HG03097 (cell line): ENCODE data around the gene ZNF681.
"Not testable (repeated sequence)": the region's sequence is repeated elsewhere in the genome, so short reads cannot be mapped to it uniquely, and the experiment has no call there.

Experiments
- ATAC-seq: cut with Tn5 transposase; IDR thresholded peaks from one replicate; pipeline ENCODE4 v1.9.1; 2021; ENCODE audit not compliant: unreplicated experiment, low FRiP score

The ZNF681 gene

DNA sequence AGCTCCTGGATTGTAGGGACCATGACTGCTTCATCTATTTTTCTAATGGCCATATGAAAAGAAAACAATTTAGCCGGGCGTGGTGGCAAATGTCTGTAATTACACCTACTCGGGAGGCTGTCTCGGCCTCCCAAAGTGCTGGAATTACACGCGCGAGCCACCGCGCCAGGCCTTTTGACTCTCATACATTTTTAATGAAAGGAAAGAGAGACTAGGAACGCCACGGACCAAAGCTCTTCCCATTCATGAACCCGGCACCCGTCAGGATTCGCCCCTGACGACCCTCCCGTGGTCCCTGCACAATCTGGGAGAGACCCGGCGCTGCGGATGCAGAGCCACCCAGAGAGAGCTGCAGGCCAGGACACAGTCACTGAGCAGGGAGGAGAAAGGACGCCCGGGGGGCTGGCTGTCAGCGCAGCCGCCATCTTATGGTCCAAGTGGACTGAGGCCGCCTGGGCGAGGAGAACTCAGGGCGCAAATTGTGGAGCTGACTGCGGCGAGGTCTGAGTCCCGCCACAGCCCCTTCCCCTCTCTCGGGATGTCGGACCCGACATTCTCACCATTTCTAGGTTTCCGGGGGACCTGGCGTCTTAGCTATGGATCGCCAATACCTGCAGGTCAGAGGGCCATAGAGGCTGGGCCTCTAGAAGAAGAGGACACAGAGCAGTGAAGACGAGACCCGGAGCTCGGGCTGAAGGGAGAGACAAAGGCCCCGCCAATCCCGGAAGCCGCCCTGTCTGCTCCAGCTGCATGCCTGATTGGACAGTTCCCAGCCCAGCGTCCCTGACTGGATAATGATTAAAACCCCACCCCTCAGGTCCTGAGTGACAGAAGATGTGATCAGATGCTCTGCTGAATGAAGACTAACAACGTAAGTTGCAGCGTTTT lies at the start of gene ZNF681:
Gene ZNF681 (minus strand): TSS at position 705 of the 888 bp plus-strand sequence. CDS start 142 bp downstream, at position 563.
- peak; percentile 89 for ATAC-seq

- no peak for ATAC-seq
These were observed 46.0 kb upstream of the ZNF681 start for GRCh38 chr19:23804676-23805075.

DNA sequence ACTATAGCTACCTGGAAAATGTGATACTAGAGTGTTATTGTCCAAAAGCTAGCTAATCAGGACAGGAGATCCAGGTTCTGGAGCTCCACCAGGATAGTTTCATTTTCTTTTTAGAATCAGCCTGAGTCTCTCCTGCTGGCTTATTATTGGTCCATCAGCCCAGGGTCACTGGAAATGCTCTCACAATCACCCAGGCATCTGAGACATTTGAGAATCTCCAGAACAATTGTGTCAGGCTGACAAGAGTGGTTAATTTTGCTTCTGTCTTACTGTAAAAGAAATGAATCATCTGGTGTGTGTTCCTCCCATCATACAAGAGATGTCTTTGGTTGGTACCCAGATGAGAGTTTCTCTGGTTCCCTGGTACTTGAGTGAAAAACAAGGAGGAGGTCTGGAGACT lies 43.6 kb upstream of the ZNF681 start:
- no peak for ATAC-seq

- no peak for ATAC-seq
These were observed 43.1 kb upstream of the ZNF681 start for GRCh38 chr19:23801803-23802202.

GRCh38 chr19:23800868-23801267 lies 42.2 kb upstream of the ZNF681 start:
- no peak for ATAC-seq

- no peak for ATAC-seq
These were observed 41.6 kb upstream of the ZNF681 start for GRCh38 chr19:23800271-23800670.

DNA sequence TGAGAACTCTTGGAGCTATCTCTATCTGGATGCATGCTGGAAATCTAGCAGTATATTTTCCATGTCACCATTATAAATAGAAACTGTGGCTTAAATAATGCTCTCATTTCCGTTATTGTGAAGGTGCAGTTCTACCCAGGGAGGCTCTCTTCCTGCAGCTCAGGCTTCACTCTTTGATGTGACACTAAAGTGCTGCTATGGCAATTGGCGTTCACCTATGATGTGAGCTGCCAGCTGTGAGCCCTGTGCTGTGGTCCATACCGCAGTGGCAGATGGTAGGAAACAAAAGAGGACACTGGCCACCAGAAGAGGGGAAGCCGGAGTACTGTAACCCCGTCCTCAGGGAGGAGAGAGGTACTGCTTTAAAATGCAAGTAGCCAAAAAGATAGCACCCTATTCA lies 40.6 kb upstream of the ZNF681 start:
- no peak for ATAC-seq

- no peak for ATAC-seq
These were observed 36.8 kb upstream of the ZNF681 start for GRCh38 chr19:23795462-23795861.

GRCh38 chr19:23792784-23793183 lies 34.1 kb upstream of the ZNF681 start:
- no peak for ATAC-seq

GRCh38 chr19:23790641-23791488 lies 32.2 kb upstream of the ZNF681 start:
- ATAC-seq = no peak

- no peak for ATAC-seq
These were observed 30.6 kb upstream of the ZNF681 start for GRCh38 chr19:23789246-23789645.

DNA sequence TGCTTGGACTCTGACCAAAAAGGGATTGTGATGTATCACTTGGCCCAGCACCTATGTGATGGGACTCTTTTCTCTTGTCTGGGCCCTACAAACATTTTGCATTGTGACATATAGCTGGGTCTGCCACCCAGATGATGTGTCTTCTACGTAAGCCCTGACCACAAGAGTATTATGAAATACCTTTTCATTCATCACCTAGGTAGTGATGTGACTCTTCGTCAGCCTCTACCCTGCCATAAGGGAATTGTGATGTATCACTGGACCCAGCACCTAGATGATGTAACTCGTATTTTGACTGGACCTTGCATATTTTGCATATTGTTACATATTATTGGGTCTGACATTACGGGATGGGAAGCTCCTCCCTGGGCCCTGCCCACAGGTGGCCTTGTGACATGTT lies 29.7 kb upstream of the ZNF681 start:
- no peak for ATAC-seq

GRCh38 chr19:23787106-23787505 lies 28.4 kb upstream of the ZNF681 start:
- no peak for ATAC-seq

DNA sequence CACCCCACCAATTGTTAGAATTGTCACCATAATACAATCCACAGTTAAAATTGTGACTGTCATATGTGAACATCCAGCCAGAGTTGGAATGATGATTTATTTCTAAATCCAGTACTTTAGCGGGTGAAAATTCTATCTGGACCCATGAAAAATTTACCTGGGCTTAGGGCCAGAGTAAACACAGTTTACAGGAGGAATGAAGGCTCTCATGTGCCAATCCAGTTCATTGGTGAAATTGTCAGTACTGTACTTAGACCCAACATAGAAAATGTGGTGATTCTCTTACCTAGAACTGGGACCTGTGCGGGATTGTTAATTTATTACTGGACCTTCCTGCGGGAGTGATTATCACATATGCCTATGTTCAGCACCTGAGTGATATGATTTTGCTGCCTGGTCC lies 27.3 kb upstream of the ZNF681 start:
- ATAC-seq = no peak

DNA sequence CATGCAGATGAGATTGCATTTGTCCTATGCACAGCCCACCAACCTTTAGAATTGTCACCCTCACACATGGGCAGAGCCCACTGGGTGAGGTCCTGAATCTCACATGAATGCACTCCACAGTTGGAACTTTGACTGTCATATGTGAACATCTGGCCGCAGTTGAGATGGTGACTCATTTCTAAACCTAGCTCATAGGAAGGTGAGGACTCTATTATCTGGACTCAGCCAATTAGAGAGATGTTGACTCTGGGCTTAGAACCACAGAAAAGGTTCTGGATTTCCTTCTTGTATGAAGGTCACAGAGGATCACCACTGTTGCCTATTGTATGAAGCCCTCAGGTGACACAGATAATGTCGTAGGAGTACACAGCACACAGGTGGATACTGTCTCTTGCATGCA lies 25.6 kb upstream of the ZNF681 start:
- no peak for ATAC-seq

- ATAC-seq = no peak
These were observed 24.9 kb upstream of the ZNF681 start for GRCh38 chr19:23783636-23784035.

DNA sequence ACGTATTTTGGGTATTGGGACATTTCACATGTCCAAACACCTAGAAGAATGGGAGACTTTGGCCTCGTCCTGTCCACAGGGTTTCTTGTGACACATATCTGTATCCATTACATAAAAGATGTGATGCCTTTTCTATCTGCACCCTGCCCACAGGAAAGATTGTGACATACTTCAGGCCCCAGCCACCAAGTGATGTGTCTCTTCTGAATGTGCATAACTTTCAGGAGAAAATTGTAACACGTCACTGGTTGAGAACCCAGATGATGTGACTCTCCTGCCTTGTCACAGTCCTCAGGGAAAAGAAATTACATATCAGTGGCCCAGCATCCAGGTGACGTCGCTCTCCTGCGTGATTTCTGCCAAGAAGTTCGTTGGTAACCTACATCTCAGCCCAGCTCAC lies 21.0 kb upstream of the ZNF681 start:
- no peak for ATAC-seq

GRCh38 chr19:23778566-23778965 lies 19.9 kb upstream of the ZNF681 start:
- no peak for ATAC-seq

DNA sequence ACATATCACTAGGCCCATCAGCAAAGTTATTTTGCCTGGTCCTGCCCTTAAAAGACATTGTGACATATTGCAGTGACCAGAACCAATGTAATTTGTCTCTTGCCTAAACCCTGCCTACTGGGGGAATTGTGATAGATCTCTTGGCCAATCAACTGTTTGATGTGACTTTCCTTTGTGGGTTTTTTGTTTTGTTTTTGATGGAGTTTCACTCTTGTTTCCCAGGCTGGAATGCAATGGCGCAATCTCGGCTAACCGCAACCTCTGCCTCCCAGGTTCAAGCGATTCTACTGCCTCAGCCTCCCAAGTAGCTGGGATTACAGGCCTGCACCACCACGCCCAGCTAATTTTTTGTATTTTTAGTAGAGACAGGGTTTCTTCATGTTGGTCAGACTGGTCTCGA lies 19.3 kb upstream of the ZNF681 start:
- ATAC-seq = not testable (repeated sequence)

- no peak for ATAC-seq
These were observed 18.5 kb upstream of the ZNF681 start for GRCh38 chr19:23777216-23777615.

GRCh38 chr19:23776507-23777205 lies 18.0 kb upstream of the ZNF681 start:
- ATAC-seq = no peak
